Measurements from ENCODE around the gene GAB1. TPM values are rescaled to one million over a fixed set of nuclear protein-coding genes. Genes with fewer than 3 reads are reported as not detected.

The GAB1 gene
- total RNA-seq, 1 donor from 2014 or later, result 5.0 TPM

- no peaks in the 10 kb centered on the region for H3K27me3 ChIP-seq (ENCODE audit: control insufficient read depth, insufficient read depth, low read length)
- FAIRE-seq (no peak), DNase-seq (ENCODE audit: low read depth) (no peak)
- H3K36me3 ChIP-seq (ENCODE audit: control insufficient read depth, insufficient read depth, low read length), result no peaks in the 10 kb centered on the region
- no peak overlapping the region for H3K4me3 ChIP-seq (ENCODE audit: low read depth, low read length)
- no peak for TF ChIP-seq CTCF (IDR thresholded peaks at IDR 0.05; ENCODE audit: insufficient read depth, low read length, severe bottlenecking)
Observed at GRCh38 chr4:143377611-143378099, 41.0 kb downstream of the GAB1 start.

GRCh38 chr4:143380629-143381028, 44.0 kb downstream of the GAB1 start:
- Histone ChIP-seq H3K4me3 (ENCODE audit: low read depth, low read length) (no peak overlapping the region), H3K36me3 (ENCODE audit: control insufficient read depth, insufficient read depth, low read length) (no peaks in the 10 kb centered on the region), H3K27me3 (ENCODE audit: control insufficient read depth, insufficient read depth, low read length) (no peaks in the 10 kb centered on the region)
- no peak for TF ChIP-seq CTCF (IDR thresholded peaks at IDR 0.05; ENCODE audit: insufficient read depth, low read length, severe bottlenecking)
- DNase-seq (ENCODE audit: low read depth), result no peak
- no peak for FAIRE-seq

- no peak for TF ChIP-seq CTCF (IDR thresholded peaks at IDR 0.05; ENCODE audit: insufficient read depth, low read length, severe bottlenecking)
Observed at GRCh38 chr4:143381189-143382118, 44.8 kb downstream of the GAB1 start.

GRCh38 chr4:143382596-143382995, 45.9 kb downstream of the GAB1 start:
- no peak for TF ChIP-seq CTCF (IDR thresholded peaks at IDR 0.05; ENCODE audit: insufficient read depth, low read length, severe bottlenecking)

More at GRCh38 chr4:143381189-143382118, 44.8 kb downstream of the GAB1 start:
- peak; percentile 18 for FAIRE-seq
- no peak overlapping the region for H3K4me3 ChIP-seq (ENCODE audit: low read depth, low read length)
- H3K27me3 ChIP-seq (ENCODE audit: control insufficient read depth, insufficient read depth, low read length), result no peaks in the 10 kb centered on the region
- peak; percentile 89 for DNase-seq (ENCODE audit: low read depth)
- H3K36me3 ChIP-seq (ENCODE audit: control insufficient read depth, insufficient read depth, low read length), result no peaks in the 10 kb centered on the region

GRCh38 chr4:143383005-143383574, 46.4 kb downstream of the GAB1 start:
- H3K36me3 ChIP-seq (ENCODE audit: control insufficient read depth, insufficient read depth, low read length), result peaks cover 2% of the 10 kb centered on the region
- H3K27me3 ChIP-seq (ENCODE audit: control insufficient read depth, insufficient read depth, low read length), result no peaks in the 10 kb centered on the region
- DNase-seq (ENCODE audit: low read depth), result no peak
- H3K4me3 ChIP-seq (ENCODE audit: low read depth, low read length), result no peak overlapping the region
- TF ChIP-seq CTCF (IDR thresholded peaks at IDR 0.05; ENCODE audit: insufficient read depth, low read length, severe bottlenecking), result no peak
- no peak for FAIRE-seq

More at GRCh38 chr4:143382596-143382995, 45.9 kb downstream of the GAB1 start:
- Histone ChIP-seq H3K27me3 (ENCODE audit: control insufficient read depth, insufficient read depth, low read length) (no peaks in the 10 kb centered on the region), H3K4me3 (ENCODE audit: low read depth, low read length) (no peak overlapping the region), H3K36me3 (ENCODE audit: control insufficient read depth, insufficient read depth, low read length) (peaks cover 2% of the 10 kb centered on the region)
- FAIRE-seq (no peak), DNase-seq (ENCODE audit: low read depth) (peak; percentile 52)

Data from bronchial epithelial cell (primary cell).